A549 (cell line): ENCODE data around the gene ENHO. TPM values are rescaled to one million over a fixed set of nuclear protein-coding genes. Genes with fewer than 3 reads are reported as not detected.

Source experiments
- ATAC-seq, 2 experiments: fragments of 200-7000 bp in 1 of 2; fragments of >200 bp in 1 of 2; cut with Nextera tagmentation in 1 of 2; cut with Tn5 transposase in 1 of 2; 3 replicates each; pipeline versions ENCODE4 v1.8.0 to v1.9.1; 2018 to 2020; ENCODE audit warnings: mild to moderate bottlenecking in 1 of 2, moderate library complexity in 1 of 2
- CTCF ChIA-PET: fragments of 300-600 bp; sonication (Branson Sonifier 250); formaldehyde crosslinking; extraction: SDS; loops from one replicate; lab custom pipeline; 2021; ENCODE audit warnings: antibody characterized with exemption, inconsistent platforms; lab: Yijun Ruan, JAX
- POLR2A ChIA-PET: fragments of 350-600 bp; formaldehyde crosslinking; extraction: SDS; loops from one replicate; lab custom pipeline; 2021; ENCODE audit warnings: antibody characterized with exemption, inconsistent platforms; lab: Yijun Ruan, JAX
- DNase-seq, 2 experiments: peaks; one replicate each; pipeline versions ENCODE4 v3.0.0 to v3.0.0-alpha.2; 2011 to 2016; ENCODE audit warnings: low read depth in 1 of 2, low spot score in 1 of 2
- FAIRE-seq: peaks from 2 replicates; lab custom pipeline; 2011; peaks lifted over from hg19 to GRCh38; lab: Jason Lieb, UNC
- H3K27ac ChIP-seq, 2 experiments: fragments of >200 bp; sonication (Bioruptor Twin); formaldehyde crosslinking; 3 replicates each; pipeline ENCODE4 v1.5.1; 2016 to 2017
- H3K4me1 ChIP-seq: fragments of >200 bp; sonication (Bioruptor Twin); formaldehyde crosslinking; 3 replicates; pipeline ENCODE4 v1.6.1; 2016
- H3K4me2 ChIP-seq: fragments of >200 bp; sonication (Bioruptor Twin); formaldehyde crosslinking; 3 replicates; pipeline ENCODE4 v1.6.1; 2016
- H3K4me3 ChIP-seq: fragments of >200 bp; sonication (Bioruptor Twin); formaldehyde crosslinking; 3 replicates; pipeline ENCODE4 v1.5.1; 2016
- H3K9me3 ChIP-seq: fragments of >200 bp; sonication (Bioruptor Twin); formaldehyde crosslinking; 3 replicates; pipeline ENCODE4 v1.6.1; 2016
- BHLHE40 ChIP-seq: IDR thresholded peaks from 2 replicates; pipeline ENCODE4 v1.6.1; 2012; ENCODE audit warnings: low read depth, low read length, inconsistent platforms
- CEBPB ChIP-seq, 2 experiments: fragments of >200 bp in 1 of 2; sonication (Bioruptor Twin) in 1 of 2; formaldehyde crosslinking in 1 of 2; IDR thresholded peaks; 2 replicates each; pipeline ENCODE4 v1.6.1; 2012 to 2016
- CHD4 ChIP-seq: fragments of 200-600 bp; sonication (generic); IDR thresholded peaks from 2 replicates; pipeline ENCODE4 v1.6.1; 2016; ENCODE audit warnings: antibody characterized with exemption, mild to moderate bottlenecking, borderline replicate concordance
- EHF ChIP-seq: fragments of 250-450 bp; sonication (Bioruptor Pico); IDR thresholded peaks from 2 replicates; pipeline ENCODE4 v1.5.0; 2020; ENCODE audit warnings: mild to moderate bottlenecking
- EHMT2 ChIP-seq: fragments of 200-600 bp; sonication (generic); IDR thresholded peaks from 2 replicates; pipeline ENCODE4 v1.6.1; 2016; ENCODE audit warnings: antibody characterized with exemption, low read depth, mild to moderate bottlenecking, moderate library complexity
- EP300 ChIP-seq, 2 experiments: fragments of >200 bp; sonication (Bioruptor Twin); formaldehyde crosslinking; IDR thresholded peaks; 2 replicates in 1 of 2; 3 replicates in 1 of 2; pipeline ENCODE4 v1.6.1; 2016 to 2017
- ESRRA ChIP-seq: fragments of 150-350 bp; IDR thresholded peaks from 2 replicates; pipeline ENCODE4 v1.6.1; 2014; ENCODE audit warnings: mild to moderate bottlenecking, low read length, borderline replicate concordance
- FOXS1 ChIP-seq: fragments of 250-450 bp; sonication (Bioruptor Pico); IDR thresholded peaks from 2 replicates; pipeline ENCODE4 v1.5.0; 2020; ENCODE audit warnings: mild to moderate bottlenecking, moderate library complexity
- GATA3 ChIP-seq: IDR thresholded peaks from 2 replicates; pipeline ENCODE4 v1.6.1; 2012; ENCODE audit warnings: borderline replicate concordance
- HDAC2 ChIP-seq: fragments of 200-600 bp; sonication (generic); IDR thresholded peaks from 2 replicates; pipeline ENCODE4 v1.6.1; 2016
- HES2 ChIP-seq: fragments of >200 bp; sonication (Bioruptor Twin); formaldehyde crosslinking; IDR thresholded peaks from 2 replicates; pipeline ENCODE4 v1.6.1; 2016
- HEYL ChIP-seq: fragments of 250-450 bp; sonication (Bioruptor Pico); IDR thresholded peaks from 2 replicates; pipeline ENCODE4 v1.8.0; 2021; ENCODE audit warnings: mild to moderate bottlenecking, moderate library complexity
- HOXB13 ChIP-seq: fragments of 250-450 bp; sonication (Bioruptor Pico); IDR thresholded peaks from 2 replicates; pipeline ENCODE4 v1.5.0; 2020; ENCODE audit warnings: low read depth, mild to moderate bottlenecking, moderate library complexity
- JUN ChIP-seq, 2 experiments: fragments of >200 bp; sonication (Bioruptor Twin); formaldehyde crosslinking; IDR thresholded peaks; 2 replicates in 1 of 2; 3 replicates in 1 of 2; pipeline ENCODE4 v1.6.1; 2016 to 2017
- JUNB ChIP-seq: fragments of >200 bp; sonication (Bioruptor Twin); formaldehyde crosslinking; IDR thresholded peaks from 2 replicates; pipeline ENCODE4 v1.6.1; 2016
- MAX ChIP-seq: IDR thresholded peaks from 2 replicates; pipeline ENCODE4 v1.6.1; 2012
- MYC ChIP-seq: IDR thresholded peaks from 2 replicates; pipeline ENCODE4 v1.6.1; 2012; ENCODE audit warnings: mild to moderate bottlenecking, inconsistent platforms, low read length, improper control_type of control experiment, borderline replicate concordance
- NR3C1 ChIP-seq: fragments of >200 bp; sonication (Bioruptor Twin); formaldehyde crosslinking; IDR thresholded peaks from 3 replicates; pipeline ENCODE4 v1.6.1; 2017
- POLR2AphosphoS2 ChIP-seq: conservative IDR thresholded peaks from 2 replicates; pipeline ENCODE4 v1.6.1; 2012; ENCODE audit warnings: low read length, improper control_type of control experiment, inconsistent platforms
- RFX5 ChIP-seq: fragments of 450-650 bp; IDR thresholded peaks from 2 replicates; pipeline ENCODE4 v1.7.1; 2014; ENCODE audit warnings: antibody characterized with exemption, mild to moderate bottlenecking, moderate library complexity
- RNF2 ChIP-seq: fragments of 200-600 bp; sonication (generic); IDR thresholded peaks from 2 replicates; pipeline ENCODE4 v1.6.1; 2016; ENCODE audit warnings: low read depth, mild to moderate bottlenecking, antibody characterized with exemption, moderate library complexity, borderline replicate concordance
- SMC3 ChIP-seq: fragments of >200 bp; sonication (Bioruptor Twin); formaldehyde crosslinking; IDR thresholded peaks from 3 replicates; pipeline ENCODE4 v1.6.1; 2018; ENCODE audit warnings: inconsistent platforms
- TFCP2L1 ChIP-seq: fragments of 250-450 bp; sonication (Bioruptor Pico); IDR thresholded peaks from 2 replicates; pipeline ENCODE4 v1.5.0; 2021; ENCODE audit warnings: mild to moderate bottlenecking
- TP53 ChIP-seq: fragments of 250-450 bp; sonication (Bioruptor Pico); IDR thresholded peaks from 2 replicates; pipeline ENCODE4 v1.5.0; 2021; ENCODE audit warnings: mild to moderate bottlenecking, moderate library complexity
- ZNF302 ChIP-seq: fragments of 250-450 bp; sonication (Bioruptor Pico); IDR thresholded peaks from 2 replicates; pipeline ENCODE4 v1.9.0; 2021; ENCODE audit warnings: inconsistent platforms, mild to moderate bottlenecking, moderate library complexity
- WGBS: methylation state at CpG from one replicate; pipeline ENCODE4 v1.1.6; 2017; ENCODE audit errors: missing lambda C conversion rate; 5-methylcytosine and 5-hydroxymethylcytosine counted together
- polyA plus RNA-seq, 4 experiments: library from polyadenylated mRNA; depleted of rRNA in 3 of 4; stranded (reverse); fragments of >200 nt; fragmentation: RNase III in 1 of 4; extraction: RNeasy Plus Mini Kit Qiagen cat#74134 plus additional on column Dnase treatment in 1 of 4; gene quantifications; 2 replicates in 3 of 4; 3 replicates in 1 of 4; pipeline ENCODE4 v1.2.3, GENCODE V29; 2011 to 2017

ENHO gene
- polyA plus RNA-seq, 2 of the 4 experiments (the other 2 are of a cell fraction), result 0.28 to 1.7 TPM

GRCh38 chr9:34510497-34511468 is 12.0 kb downstream of the ENHO start:
- TF ChIP-seq CHD4 (no peak), HDAC2 (no peak), EHMT2 (no peak), EHF (no peak), POLR2AphosphoS2 (no peak), CEBPB (IDR thresholded peaks at IDR 0.05) (no peak), MAX (no peak), FOXS1 (CRISPR knock-in tag) (no peak)
- ChIA-PET POLR2A (no interaction called here), CTCF (interaction anchor here (0.9 to 13.5 kb wide), 7 partner anchors 9 to 123 kb away, joined by 3 to 114 read pairs (median 7); no protein-coding TSS in a partner anchor)
- WGBS, result 67% methylated on average over 12 of the region's 13 CpGs
- FAIRE-seq (no peak), ATAC-seq (no peak), DNase-seq (no peak)
- H3K9me3 ChIP-seq, result no peaks in the 10 kb centered on the region
- no peak overlapping the region for H3K4me3 ChIP-seq
- no peaks in the 10 kb centered on the region for H3K4me1 ChIP-seq
- H3K4me2 ChIP-seq, result no peak overlapping the region
- H3K27ac ChIP-seq, result no peak overlapping the region

- Histone ChIP-seq H3K27ac (no peak overlapping the region), H3K4me1 (no peaks in the 10 kb centered on the region), H3K9me3 (no peaks in the 10 kb centered on the region), H3K4me2 (no peak overlapping the region), H3K4me3 (no peak overlapping the region)
- ATAC-seq (no peak), DNase-seq (no peak), FAIRE-seq (no peak)
- 45% methylated on average over 3 of the region's 3 CpGs for WGBS
- POLR2A ChIA-PET, result no interaction called here
- CTCF ChIA-PET, result interaction anchor here (0.6 to 13.5 kb wide), 5 partner anchors 7 to 94 kb away, joined by 4 to 114 read pairs (median 5); no protein-coding TSS in a partner anchor
- TF ChIP-seq ZNF302 (CRISPR knock-in tag) (no peak), POLR2AphosphoS2 (no peak), ESRRA (no peak), RFX5 (no peak), EP300 (IDR thresholded peaks at IDR 0.05) (no peak), MAX (no peak), FOXS1 (CRISPR knock-in tag) (no peak), TP53 (no peak), JUNB (no peak), HOXB13 (no peak), NR3C1 (no peak), HES2 (no peak), JUN (IDR thresholded peaks at IDR 0.05) (no peak), BHLHE40 (no peak), GATA3 (no peak)
Observed at GRCh38 chr9:34508951-34509350, 13.8 kb downstream of the ENHO start.

- H3K27ac ChIP-seq, result no peak overlapping the region
- 48% methylated on average over 3 of the region's 3 CpGs for WGBS
- FAIRE-seq (no peak), ATAC-seq (no peak), DNase-seq (no peak)
- H3K4me3 ChIP-seq, result no peak overlapping the region
- ChIA-PET POLR2A (no interaction called here), CTCF (interaction anchor here (0.6 to 3.3 kb wide), 5 partner anchors 10 to 175 kb away, joined by 3 to 10 read pairs (median 4); no protein-coding TSS in a partner anchor)
- no peak overlapping the region for H3K4me2 ChIP-seq
- no peaks in the 10 kb centered on the region for H3K4me1 ChIP-seq
- no peak for TF ChIP-seq HOXB13
- TF ChIP-seq BHLHE40, result no peak
- TF ChIP-seq RNF2, result no peak
- TF ChIP-seq HEYL (CRISPR knock-in tag), result no peak
- TF ChIP-seq SMC3, result no peak
- TF ChIP-seq MYC, result no peak
- no peak for TF ChIP-seq NR3C1
- TF ChIP-seq MAX, result no peak
- no peak for TF ChIP-seq HDAC2
- no peak for TF ChIP-seq CEBPB (IDR thresholded peaks at IDR 0.05)
- TF ChIP-seq TFCP2L1 (CRISPR knock-in tag), result no peak
- no peaks in the 10 kb centered on the region for H3K9me3 ChIP-seq
Observed at GRCh38 chr9:34508463-34508862, 14.3 kb downstream of the ENHO start.
